HCT116 (cell line): ENCODE results near the gene ELOB. TPM values are rescaled to one million over a fixed set of nuclear protein-coding genes. Genes with fewer than 3 reads are reported as not detected.
A peak's percentile ranks its signal among the peaks of the same experiment; 100 is the strongest.

Experiments used
- ATAC-seq: fragments of 200-7000 bp; cut with Tn5 transposase; 2 replicates; pipeline ENCODE4 v1.9.1; 2020; ENCODE audit warnings: mild to moderate bottlenecking, moderate library complexity
- BruUV-seq: library from RNA; stranded (reverse); fragments of 400-500 nt; replicated peaks from 2 replicates; lab custom pipeline; 2021; lab: Mats Ljungman, UMichigan
- CTCF ChIA-PET: fragments of 300-600 bp; sonication (Branson Sonifier 250); formaldehyde crosslinking; loops from one replicate; lab custom pipeline; 2021; ENCODE audit warnings: antibody characterized with exemption; lab: Charles Lee
- POLR2A ChIA-PET: fragments of 300-600, 350-600 bp; sonication (Branson Sonifier 250); formaldehyde crosslinking; loops from one replicate; lab custom pipeline; 2021; ENCODE audit warnings: antibody characterized with exemption; lab: Charles Lee
- RAD21 ChIA-PET, 2 experiments: fragments of 300-600 bp; sonication (Branson Sonifier 250); formaldehyde crosslinking; loops; one replicate each; lab custom pipeline; 2023; ENCODE audit warnings: low total read pairs in 2 of 2; ENCODE audit not compliant: uncharacterized antibody in 2 of 2, unreplicated experiment in 2 of 2, low non-redundant PET in 1 of 2; lab: Charles Lee
- DNase-seq: peaks from one replicate; pipeline ENCODE4 v3.0.0-alpha.2; 2010; ENCODE audit warnings: low read depth, low spot score
- H2AFZ ChIP-seq: fragments of 200-600 bp; shearing (Covaris generic), sonication (generic); 2 replicates; pipeline ENCODE4 v1.6.1; 2017; ENCODE audit warnings: low read depth, mixed run types, mixed read lengths, antibody characterized with exemption, low read length; ENCODE audit not compliant: poor library complexity, severe bottlenecking
- H3K27ac ChIP-seq: 2 replicates; pipeline ENCODE4 v1.5.1; 2012; ENCODE audit warnings: low read depth, low read length
- H3K27me3 ChIP-seq: fragments of 200-600 bp; sonication (generic); 2 replicates; pipeline ENCODE4 v1.6.1; 2016; ENCODE audit warnings: mixed run types, low read length, mixed read lengths; ENCODE audit not compliant: insufficient read depth
- H3K36me3 ChIP-seq, 2 experiments: fragments of 200-500 bp in 1 of 2; fragments of 200-600 bp in 1 of 2; sonication (Bioruptor generic) in 1 of 2; sonication (generic) in 1 of 2; 2 replicates each; pipeline versions ENCODE4 v1.5.1 to v1.6.1; 2014 to 2016; ENCODE audit warnings: low read length in 2 of 2, inconsistent platforms in 1 of 2, mixed read lengths in 1 of 2, mixed run types in 1 of 2; ENCODE audit not compliant: insufficient read depth in 2 of 2, control insufficient read depth in 1 of 2
- H3K4me1 ChIP-seq, 2 experiments: fragments of 200-600 bp in 1 of 2; sonication (generic) in 1 of 2; 2 replicates each; pipeline versions ENCODE4 v1.5.1 to v1.6.1; 2012 to 2017; ENCODE audit warnings: low read length in 2 of 2, inconsistent platforms in 1 of 2, mild to moderate bottlenecking in 1 of 2, mixed read lengths in 1 of 2, mixed run types in 1 of 2, moderate library complexity in 1 of 2; ENCODE audit not compliant: insufficient read depth in 2 of 2, control insufficient read depth in 1 of 2
- H3K4me2 ChIP-seq: fragments of 200-600 bp; sonication (generic); 2 replicates; pipeline ENCODE4 v1.6.1; 2017; ENCODE audit warnings: mixed run types, low read length, mixed read lengths
- H3K4me3 ChIP-seq, 2 experiments: fragments of 200-600 bp in 1 of 2; sonication (generic) in 1 of 2; replicated peaks in 1 of 2; 2 replicates each; pipeline ENCODE4 v1.5.1; 2011 to 2016; ENCODE audit warnings: low read length in 2 of 2, control low read depth in 1 of 2, low read depth in 1 of 2, mild to moderate bottlenecking in 1 of 2, mixed read lengths in 1 of 2, mixed run types in 1 of 2
- H3K79me2 ChIP-seq: fragments of 200-600 bp; sonication (generic); 2 replicates; pipeline ENCODE4 v1.6.1; 2017; ENCODE audit warnings: mild to moderate bottlenecking, mixed run types, low read length, moderate library complexity, mixed read lengths; ENCODE audit not compliant: insufficient read depth
- H3K9ac ChIP-seq: fragments of 200-600 bp; sonication (generic); 2 replicates; pipeline ENCODE4 v1.6.1; 2016; ENCODE audit warnings: low read length, mixed read lengths
- H3K9me2 ChIP-seq: fragments of 200-600 bp; sonication (generic), shearing (Covaris generic); 2 replicates; pipeline ENCODE4 v1.6.1; 2017; ENCODE audit warnings: mixed run types, mild to moderate bottlenecking, moderate library complexity; ENCODE audit not compliant: insufficient read depth
- H3K9me3 ChIP-seq, 2 experiments: fragments of 200-500 bp in 1 of 2; fragments of 200-600 bp in 1 of 2; sonication (Bioruptor generic) in 1 of 2; sonication (generic) in 1 of 2; 2 replicates each; pipeline ENCODE4 v1.6.1; 2014 to 2017; ENCODE audit warnings: low read length in 2 of 2, mixed read lengths in 2 of 2, inconsistent platforms in 1 of 2, low read depth in 1 of 2, mild to moderate bottlenecking in 1 of 2, mixed run types in 1 of 2, moderate library complexity in 1 of 2; ENCODE audit not compliant: control insufficient read depth in 1 of 2, insufficient read depth in 1 of 2
- H4K20me1 ChIP-seq: fragments of 200-600 bp; sonication (generic), shearing (Covaris generic); 2 replicates; pipeline ENCODE4 v1.6.1; 2017; ENCODE audit warnings: mixed run types, mild to moderate bottlenecking, moderate library complexity; ENCODE audit not compliant: insufficient read depth
- JUND ChIP-seq: IDR thresholded peaks from 2 replicates; pipeline ENCODE4 v1.6.1; 2012
- REST ChIP-seq: IDR thresholded peaks from 2 replicates; pipeline ENCODE4 v1.6.1; 2012; ENCODE audit warnings: low read depth
- TCF7L2 ChIP-seq: IDR thresholded peaks from 2 replicates; pipeline ENCODE4 v1.7.0; 2011; ENCODE audit warnings: borderline replicate concordance, inconsistent platforms; ENCODE audit not compliant: insufficient read depth, insufficient read length; ENCODE audit errors: extremely low read depth
- ZFX ChIP-seq: fragments of 450-650 bp; IDR thresholded peaks from 2 replicates; pipeline ENCODE4 v1.6.1; 2017
- intact Hi-C: fragments of 100-400 bp; cut with micrococcal nuclease; formaldehyde crosslinking; loops from 2 replicates; pipeline ENCODE4 v1.10.0; 2022
- total RNA-seq: library from RNA; stranded (reverse); gene quantifications from one replicate; pipeline ENCODE4 v1.2.1, GENCODE V29; 2021; ENCODE audit not compliant: unreplicated experiment
- TF ChIP-seq, protein P1 (sequence below): IDR thresholded peaks from 2 replicates; pipeline ENCODE4 v1.6.1; 2012

The ELOB gene
- total RNA-seq, 1 experiment from 2014 or later: 239 TPM

GRCh38 chr16:2778630-2778958, 1.5 kb upstream of the ELOB start:
- H3K9me2 ChIP-seq: no peaks in the 10 kb centered on the region
- H2AFZ ChIP-seq: no peak overlapping the region
- H3K4me1 ChIP-seq: peaks cover 11 to 26% of the 10 kb centered on the region in 2 experiments
- RAD21 ChIA-PET: no interaction called here
- peak overlapping the region; percentile 100 for H3K9ac ChIP-seq
- intact Hi-C loops: no loop called here
- DNase-seq (no peak), ATAC-seq (no peak)
- CTCF ChIA-PET: no interaction called here
- TF ChIP-seq TCF7L2 (no peak), ZFX (no peak), JUND (no peak), REST (no peak)
- TF ChIP-seq, protein P1, sequence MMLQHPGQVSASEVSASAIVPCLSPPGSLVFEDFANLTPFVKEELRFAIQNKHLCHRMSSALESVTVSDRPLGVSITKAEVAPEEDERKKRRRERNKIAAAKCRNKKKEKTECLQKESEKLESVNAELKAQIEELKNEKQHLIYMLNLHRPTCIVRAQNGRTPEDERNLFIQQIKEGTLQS: no peak
- H3K36me3 ChIP-seq: peaks cover 4 to 14% of the 10 kb centered on the region in 2 experiments
- H3K9me3 ChIP-seq: no peaks in the 10 kb centered on the region
- no TSS peak for BruUV-seq
- peaks cover 43% of the 10 kb centered on the region for H3K79me2 ChIP-seq
- H3K27me3 ChIP-seq: no peaks in the 10 kb centered on the region
- H3K27ac ChIP-seq: peak overlapping the region; percentile 100
- peak overlapping the region; percentile 100 for H3K4me2 ChIP-seq
- POLR2A ChIA-PET: interaction anchor here (0.6 kb wide), 1 partner anchor 37 kb away, joined by 5 read pairs; no protein-coding TSS in a partner anchor
- peak overlapping the region; percentile 99 for H3K4me3 ChIP-seq
- H4K20me1 ChIP-seq: no peaks in the 10 kb centered on the region
